HEK293T (cell line): ENCODE data around the gene ATG4A.

Source experiments
- BHLHE40 ChIP-seq: fragments of 450-650 bp; IDR thresholded peaks from 2 replicates; pipeline ENCODE4 v1.6.1; 2016; ENCODE audit warnings: mild to moderate bottlenecking, moderate library complexity, borderline replicate concordance
- ELF4 ChIP-seq: fragments of 450-650 bp; IDR thresholded peaks from 2 replicates; pipeline ENCODE4 v1.6.1; 2017; ENCODE audit warnings: antibody characterized with exemption
- FOXA1 ChIP-seq: fragments of 450-650 bp; IDR thresholded peaks from 2 replicates; pipeline ENCODE4 v1.6.1; 2016; ENCODE audit warnings: mild to moderate bottlenecking
- FOXK2 ChIP-seq: fragments of 450-650 bp; IDR thresholded peaks from 2 replicates; pipeline ENCODE4 v1.6.1; 2016; ENCODE audit warnings: mild to moderate bottlenecking
- FOXM1 ChIP-seq: fragments of 450-650 bp; IDR thresholded peaks from 2 replicates; pipeline ENCODE4 v1.6.1; 2017; ENCODE audit warnings: mild to moderate bottlenecking, borderline replicate concordance
- L3MBTL2 ChIP-seq: fragments of 450-650 bp; conservative IDR thresholded peaks from 2 replicates; pipeline ENCODE4 v1.6.1; 2016; ENCODE audit warnings: mild to moderate bottlenecking
- SP1 ChIP-seq: fragments of 450-650 bp; IDR thresholded peaks from 2 replicates; pipeline ENCODE4 v1.6.1; 2017
- TARDBP ChIP-seq: fragments of 450-650 bp; IDR thresholded peaks from 2 replicates; pipeline ENCODE4 v1.6.1; 2016

DNA sequence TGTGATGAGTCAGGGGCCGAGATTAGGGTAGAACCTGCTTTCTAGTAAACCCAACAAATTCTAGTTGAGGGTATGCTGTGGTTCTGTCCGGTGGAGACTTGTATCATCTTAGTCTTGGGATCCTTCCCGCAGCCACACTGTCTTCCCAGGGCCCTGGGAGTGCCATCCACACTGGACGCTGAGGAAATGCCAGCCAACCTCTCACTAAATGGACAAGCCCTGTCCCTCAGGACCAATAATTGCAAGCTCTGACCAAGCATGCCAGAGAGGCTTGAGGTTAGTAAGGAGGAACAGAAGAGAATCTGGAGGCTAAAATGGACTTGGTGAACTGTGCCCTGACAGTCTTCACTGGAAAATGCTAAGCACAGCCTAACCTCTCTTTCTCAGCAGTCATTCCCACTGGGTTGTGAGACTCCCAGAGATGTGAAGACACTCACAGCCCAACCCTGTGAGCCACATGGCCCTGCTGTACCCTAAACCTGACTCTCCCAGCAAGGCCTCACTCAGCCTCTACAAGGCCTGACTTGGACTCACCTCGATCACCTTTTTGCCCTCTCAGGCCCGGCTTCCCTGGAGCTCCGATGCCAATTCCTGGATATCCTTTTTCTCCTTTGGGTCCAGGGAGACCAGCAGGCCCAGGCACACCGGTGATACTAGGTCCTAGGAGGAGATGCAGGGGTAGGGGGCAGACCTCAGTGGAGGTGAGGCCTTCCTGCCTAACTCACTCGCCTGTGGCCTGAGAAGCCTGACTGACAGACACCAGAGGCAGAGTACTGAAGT, 77.6 kb downstream of the ATG4A start:
- no peak for TF ChIP-seq BHLHE40
- TF ChIP-seq FOXM1: no peak
- no peak for TF ChIP-seq FOXK2
- no peak for TF ChIP-seq L3MBTL2
- TF ChIP-seq FOXA1: no peak
- TF ChIP-seq SP1: no peak
- no peak for TF ChIP-seq ELF4
- TF ChIP-seq TARDBP: no peak
